HG03378 (cell line): ENCODE data around the gene INTS14.

Experiments used
- ATAC-seq: cut with Tn5 transposase; IDR thresholded peaks from one replicate; pipeline ENCODE4 v1.9.1; 2021; ENCODE audit warnings: mild to moderate bottlenecking, moderate library complexity; ENCODE audit not compliant: unreplicated experiment

Gene INTS14

GRCh38 chr15:65535192-65535591 is 75.7 kb downstream of the INTS14 start:
- no peak for ATAC-seq

- ATAC-seq, result no peak
Observed at GRCh38 chr15:65533057-65533756, 77.7 kb downstream of the INTS14 start.

GRCh38 chr15:65532738-65533051 is 78.2 kb downstream of the INTS14 start:
- ATAC-seq, result no peak

- ATAC-seq, result peak; percentile 51
Observed at GRCh38 chr15:65530318-65531111, 80.4 kb downstream of the INTS14 start, which contains the start of gene HACD3. HACD3 (plus strand) TSS chr15:65530463; CDS start chr15:65530632, 169 bp downstream.

GRCh38 chr15:65529762-65530317 is 81.1 kb downstream of the INTS14 start:
- ATAC-seq, result peak; percentile 10
